T-helper 1 cell treated with Interleukin-12 subunit alpha and Interleukin-12 subunit beta and Interleukin-4 antibody, amounts not matched to agents 30 μg/mL and 1 μg/mL, for 36 hours (primary cell): ENCODE data around the gene POU6F2.

Source experiments
- H3K27ac Mint-ChIP-seq: one replicate; pipeline ENCODE4 v1.8.0; 2021; ENCODE audit warnings: mild to moderate bottlenecking, mixed read lengths
- H3K27me3 Mint-ChIP-seq: one replicate; pipeline ENCODE4 v1.8.0; 2021; ENCODE audit warnings: low read depth, mixed read lengths
- H3K36me3 Mint-ChIP-seq: one replicate; pipeline ENCODE4 v1.8.0; 2021; ENCODE audit warnings: low read depth, mixed read lengths
- H3K4me1 Mint-ChIP-seq: one replicate; pipeline ENCODE4 v1.8.0; 2021; ENCODE audit warnings: low read depth, mixed read lengths
- H3K4me3 Mint-ChIP-seq: one replicate; pipeline ENCODE4 v1.8.0; 2021; ENCODE audit warnings: mild to moderate bottlenecking, moderate library complexity, mixed read lengths
- H3K9me3 Mint-ChIP-seq: one replicate; pipeline ENCODE4 v1.8.0; 2021; ENCODE audit warnings: mixed read lengths

Gene POU6F2

DNA sequence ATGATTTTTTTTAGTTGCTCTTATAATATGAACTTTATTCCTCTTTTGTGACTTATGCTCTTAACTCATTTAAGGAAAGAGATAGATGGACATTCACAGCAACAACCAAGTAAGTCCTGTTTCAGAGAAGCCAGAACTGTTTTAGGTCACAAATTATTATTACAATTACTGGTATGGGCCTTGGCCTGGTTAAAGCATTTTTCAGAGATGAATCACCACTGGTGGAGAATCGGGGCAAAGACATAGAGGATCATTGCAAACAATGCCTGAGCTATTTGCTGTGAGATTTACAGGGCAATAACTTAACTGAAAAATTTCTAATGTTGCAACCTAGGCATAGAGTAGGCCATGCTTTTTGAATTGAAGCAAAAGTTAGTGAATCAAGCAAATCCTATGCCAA is 450.5 kb downstream of the POU6F2 start:
- H3K27me3 Mint-ChIP-seq: no peaks in the 10 kb centered on the region
- H3K36me3 Mint-ChIP-seq: no peaks in the 10 kb centered on the region
- no peak overlapping the region for H3K4me3 Mint-ChIP-seq
- no peaks in the 10 kb centered on the region for H3K4me1 Mint-ChIP-seq
- no peaks in the 10 kb centered on the region for H3K9me3 Mint-ChIP-seq
- no peak overlapping the region for H3K27ac Mint-ChIP-seq

DNA sequence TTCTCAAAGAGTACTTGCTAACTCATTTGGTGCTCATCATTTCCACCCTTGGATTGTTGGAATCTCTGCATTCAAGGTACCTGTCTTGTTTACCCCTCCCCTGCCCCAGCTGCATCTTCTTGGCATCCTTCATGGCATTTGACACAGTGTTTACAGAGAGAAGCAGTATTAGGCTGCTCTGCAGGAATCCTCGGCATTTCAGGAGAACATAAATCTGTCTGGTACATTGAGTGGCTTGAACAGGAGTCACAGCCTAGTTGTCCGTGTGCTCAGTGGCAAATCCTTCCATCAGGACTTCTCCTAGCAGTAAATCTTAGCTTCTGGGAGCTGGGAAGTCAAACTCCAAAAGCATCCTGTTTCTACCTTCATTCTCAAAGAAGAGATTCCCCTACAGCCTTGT is 451.7 kb downstream of the POU6F2 start:
- H3K4me3 Mint-ChIP-seq: no peak overlapping the region
- no peaks in the 10 kb centered on the region for H3K36me3 Mint-ChIP-seq
- no peaks in the 10 kb centered on the region for H3K4me1 Mint-ChIP-seq
- H3K27me3 Mint-ChIP-seq: no peaks in the 10 kb centered on the region
- no peak overlapping the region for H3K27ac Mint-ChIP-seq
- no peaks in the 10 kb centered on the region for H3K9me3 Mint-ChIP-seq

DNA sequence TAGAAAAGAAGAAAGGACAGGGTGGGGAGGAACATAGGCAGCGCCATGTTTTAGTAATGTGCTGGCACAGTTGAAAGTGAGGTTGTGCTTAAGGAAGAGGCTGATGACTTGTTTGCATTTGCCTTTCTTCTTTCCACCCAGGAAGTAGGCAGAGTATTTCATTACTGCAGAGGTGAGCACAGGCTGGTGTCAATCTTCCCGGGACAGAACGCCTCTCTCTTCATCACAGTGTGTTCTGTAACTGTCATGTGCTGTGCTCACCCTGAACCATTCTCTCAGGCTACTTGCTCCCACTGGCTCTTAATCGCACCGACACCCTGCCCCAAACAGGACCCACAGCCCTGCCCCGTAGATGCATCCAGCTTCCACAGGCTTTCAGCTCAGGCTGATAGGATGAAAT is 452.7 kb downstream of the POU6F2 start:
- Mint-ChIP-seq H3K9me3 (no peaks in the 10 kb centered on the region), H3K27ac (no peak overlapping the region), H3K4me1 (no peaks in the 10 kb centered on the region), H3K4me3 (no peak overlapping the region), H3K36me3 (no peaks in the 10 kb centered on the region), H3K27me3 (no peaks in the 10 kb centered on the region)

DNA sequence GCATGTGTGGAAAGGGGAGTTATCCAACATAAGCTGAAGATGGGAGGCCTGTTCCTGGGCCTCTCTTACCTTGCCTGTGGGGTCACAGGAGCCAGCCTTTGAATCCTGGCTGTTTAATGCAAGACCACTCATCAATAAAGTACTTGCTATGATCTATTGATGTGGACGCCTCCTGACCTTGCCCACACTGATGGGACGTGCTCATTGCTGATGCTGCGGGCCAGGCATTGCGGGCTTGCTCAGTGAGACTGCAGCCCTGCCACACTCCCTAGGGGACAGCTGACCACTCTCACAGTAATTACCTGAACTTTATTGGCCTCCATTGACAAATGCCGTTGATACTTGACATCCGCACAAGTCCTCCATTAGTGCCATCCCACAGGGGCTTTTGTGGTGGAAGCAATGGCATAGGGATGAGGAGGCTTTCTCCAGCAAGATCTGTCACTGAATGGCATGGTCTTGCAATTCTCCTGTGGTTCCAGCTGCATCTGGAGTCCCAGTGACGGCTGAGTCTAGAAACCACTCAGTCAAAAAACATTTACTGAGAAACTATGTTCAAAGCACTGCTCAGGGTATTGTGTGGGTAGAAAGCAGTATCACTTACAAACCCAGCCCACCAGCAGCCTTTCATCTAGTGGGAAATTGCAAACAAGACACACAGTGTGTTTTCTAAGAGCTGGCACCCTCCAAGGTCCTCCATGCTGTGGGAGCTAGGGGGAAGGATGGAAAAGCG is 453.4 kb downstream of the POU6F2 start:
- Mint-ChIP-seq H3K4me1 (no peaks in the 10 kb centered on the region), H3K9me3 (no peaks in the 10 kb centered on the region), H3K36me3 (no peaks in the 10 kb centered on the region), H3K27me3 (no peaks in the 10 kb centered on the region), H3K27ac (no peak overlapping the region), H3K4me3 (no peak overlapping the region)

DNA sequence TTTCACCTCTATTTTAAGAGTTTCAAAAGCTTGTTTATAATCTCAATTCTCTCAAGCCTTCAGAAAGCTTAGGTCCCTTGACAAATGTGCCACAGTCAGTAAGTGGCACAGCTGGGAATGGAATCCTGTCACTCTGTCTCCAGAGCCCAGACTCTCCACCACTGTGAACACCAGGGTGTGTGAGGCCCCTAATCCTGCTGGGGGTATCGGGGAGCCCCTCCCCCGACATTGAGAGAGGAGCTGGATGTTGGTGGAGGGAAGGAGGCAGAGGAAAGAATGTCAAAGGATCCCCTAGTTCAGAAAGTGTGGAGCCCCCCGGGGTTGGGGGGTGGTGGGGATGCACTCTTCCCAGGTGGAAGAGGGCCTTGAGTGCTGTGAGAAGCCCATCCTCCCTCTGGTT is 454.7 kb downstream of the POU6F2 start:
- Mint-ChIP-seq H3K27ac (no peak overlapping the region), H3K9me3 (no peaks in the 10 kb centered on the region), H3K4me1 (no peaks in the 10 kb centered on the region), H3K27me3 (peaks cover 3% of the 10 kb centered on the region), H3K4me3 (no peak overlapping the region), H3K36me3 (no peaks in the 10 kb centered on the region)

DNA sequence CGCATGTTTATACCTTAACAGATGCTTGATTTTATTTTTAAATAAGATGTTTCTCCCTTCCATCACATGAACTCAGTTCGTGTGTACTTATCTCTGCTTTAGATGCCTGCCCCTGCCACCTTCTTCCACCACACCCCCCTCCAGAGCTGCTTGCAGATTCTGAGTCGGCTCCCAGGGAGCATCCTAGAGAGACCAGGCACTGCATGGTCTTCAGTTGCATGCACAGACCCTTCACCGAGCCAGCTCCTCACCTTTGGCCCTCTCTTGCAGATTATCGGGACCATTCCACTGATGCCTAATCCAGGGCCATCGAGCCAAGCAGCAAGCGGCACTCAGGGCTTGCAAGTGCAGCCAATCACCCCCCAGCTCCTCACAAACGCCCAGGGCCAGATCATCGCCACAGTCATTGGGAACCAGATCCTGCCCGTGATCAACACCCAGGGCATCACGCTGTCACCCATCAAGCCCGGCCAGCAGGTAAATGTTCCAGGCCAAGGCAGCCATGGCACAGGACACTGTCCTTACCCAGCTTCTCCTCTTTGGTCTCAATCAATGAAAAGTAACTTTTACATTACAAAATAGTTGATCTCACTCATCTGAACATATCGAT is 455.2 kb downstream of the POU6F2 start:
- H3K27me3 Mint-ChIP-seq: peaks cover 3% of the 10 kb centered on the region
- no peaks in the 10 kb centered on the region for H3K9me3 Mint-ChIP-seq
- no peaks in the 10 kb centered on the region for H3K36me3 Mint-ChIP-seq
- no peak overlapping the region for H3K4me3 Mint-ChIP-seq
- no peaks in the 10 kb centered on the region for H3K4me1 Mint-ChIP-seq
- no peak overlapping the region for H3K27ac Mint-ChIP-seq

DNA sequence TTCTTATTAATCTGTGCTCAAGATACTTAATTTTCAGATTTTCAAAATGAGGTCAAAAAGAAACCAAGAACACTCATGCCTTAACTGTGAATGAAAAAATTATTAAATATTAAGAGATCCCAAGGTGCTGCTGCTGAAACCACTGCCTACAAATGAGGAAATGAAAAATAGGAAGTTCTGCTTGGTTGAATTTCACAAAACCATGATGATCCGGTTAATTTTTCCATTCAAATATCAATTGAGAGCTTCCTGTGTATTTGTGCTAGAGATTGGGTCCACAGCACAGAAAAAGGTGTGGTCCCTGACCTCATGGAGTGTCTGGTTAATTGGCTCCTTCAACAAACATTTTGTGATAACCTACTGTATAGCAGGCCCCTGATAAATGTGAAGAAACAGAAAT is 455.8 kb downstream of the POU6F2 start:
- no peaks in the 10 kb centered on the region for H3K36me3 Mint-ChIP-seq
- peaks cover 3% of the 10 kb centered on the region for H3K27me3 Mint-ChIP-seq
- H3K27ac Mint-ChIP-seq: no peak overlapping the region
- no peaks in the 10 kb centered on the region for H3K4me1 Mint-ChIP-seq
- H3K4me3 Mint-ChIP-seq: no peak overlapping the region
- H3K9me3 Mint-ChIP-seq: no peaks in the 10 kb centered on the region

DNA sequence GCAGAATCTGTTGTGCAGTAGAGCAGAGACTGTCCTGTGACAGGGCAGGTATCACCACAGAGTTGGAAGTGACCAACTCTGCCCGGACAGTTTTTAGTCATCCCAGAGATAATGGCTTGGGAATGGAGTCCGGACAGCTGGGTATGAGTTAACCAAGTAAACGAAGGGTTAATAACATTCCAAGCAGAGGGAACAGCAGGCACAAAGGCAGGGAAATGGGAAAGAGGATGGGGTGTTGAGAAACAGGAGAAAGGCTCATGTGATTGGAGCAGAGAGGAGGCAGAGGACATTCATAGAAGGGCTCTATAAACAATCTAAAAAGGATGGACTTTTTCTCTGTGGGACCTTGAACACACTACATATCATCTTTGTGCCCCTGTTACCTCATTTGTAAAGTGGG is 456.3 kb downstream of the POU6F2 start:
- Mint-ChIP-seq H3K4me3 (no peak overlapping the region), H3K27ac (no peak overlapping the region)

DNA sequence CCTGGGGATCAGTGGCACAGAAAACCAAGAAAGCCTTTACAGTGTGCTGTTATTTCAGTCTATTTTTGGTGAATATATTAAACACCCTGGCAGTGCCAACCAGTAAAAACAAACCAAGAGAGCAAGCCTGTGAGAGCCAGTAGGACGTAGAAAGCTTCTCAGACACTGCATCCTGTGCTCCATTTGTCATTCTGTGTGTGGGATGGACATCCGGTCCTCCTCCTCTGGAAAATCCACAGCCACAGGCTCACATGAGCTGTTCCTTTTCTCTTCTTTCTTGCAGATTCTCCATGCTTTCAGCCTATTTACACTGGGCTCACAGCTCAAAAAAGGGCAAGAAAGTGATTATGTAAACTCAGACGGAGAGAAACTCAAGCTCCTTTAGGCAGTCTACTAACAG is 468.8 kb downstream of the POU6F2 start:
- Mint-ChIP-seq H3K27me3 (peaks cover 22% of the 10 kb centered on the region), H3K4me3 (no peak overlapping the region), H3K27ac (no peak overlapping the region), H3K9me3 (no peaks in the 10 kb centered on the region), H3K4me1 (no peaks in the 10 kb centered on the region), H3K36me3 (no peaks in the 10 kb centered on the region)

More for the DNA sequence above, 456.3 kb downstream of the POU6F2 start:
- peaks cover 3% of the 10 kb centered on the region for H3K27me3 Mint-ChIP-seq
- H3K36me3 Mint-ChIP-seq: no peaks in the 10 kb centered on the region
- H3K9me3 Mint-ChIP-seq: no peaks in the 10 kb centered on the region
- H3K4me1 Mint-ChIP-seq: no peaks in the 10 kb centered on the region

DNA sequence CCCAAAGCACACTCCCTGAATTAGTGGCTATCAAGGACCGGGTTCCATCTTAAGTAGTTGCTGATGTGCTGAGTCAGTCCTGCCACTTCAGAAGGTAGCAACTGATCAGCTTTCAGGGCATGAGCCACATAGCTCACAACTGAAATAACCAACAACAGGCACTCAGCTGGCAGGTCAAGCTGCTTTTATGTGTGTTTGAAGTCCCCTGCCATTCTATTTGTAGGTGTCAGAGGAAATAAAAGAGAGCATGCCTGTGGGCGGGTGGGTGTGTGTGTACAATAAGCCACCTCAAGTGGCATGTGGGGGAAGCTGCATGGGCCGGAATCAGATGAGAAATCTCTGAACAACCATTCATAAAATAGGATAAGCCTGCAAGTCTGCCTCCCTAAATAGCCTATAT is 474.2 kb downstream of the POU6F2 start:
- Mint-ChIP-seq H3K36me3 (no peaks in the 10 kb centered on the region), H3K9me3 (no peaks in the 10 kb centered on the region), H3K4me3 (no peak overlapping the region), H3K4me1 (no peaks in the 10 kb centered on the region), H3K27ac (no peak overlapping the region), H3K27me3 (peaks cover 5% of the 10 kb centered on the region)

DNA sequence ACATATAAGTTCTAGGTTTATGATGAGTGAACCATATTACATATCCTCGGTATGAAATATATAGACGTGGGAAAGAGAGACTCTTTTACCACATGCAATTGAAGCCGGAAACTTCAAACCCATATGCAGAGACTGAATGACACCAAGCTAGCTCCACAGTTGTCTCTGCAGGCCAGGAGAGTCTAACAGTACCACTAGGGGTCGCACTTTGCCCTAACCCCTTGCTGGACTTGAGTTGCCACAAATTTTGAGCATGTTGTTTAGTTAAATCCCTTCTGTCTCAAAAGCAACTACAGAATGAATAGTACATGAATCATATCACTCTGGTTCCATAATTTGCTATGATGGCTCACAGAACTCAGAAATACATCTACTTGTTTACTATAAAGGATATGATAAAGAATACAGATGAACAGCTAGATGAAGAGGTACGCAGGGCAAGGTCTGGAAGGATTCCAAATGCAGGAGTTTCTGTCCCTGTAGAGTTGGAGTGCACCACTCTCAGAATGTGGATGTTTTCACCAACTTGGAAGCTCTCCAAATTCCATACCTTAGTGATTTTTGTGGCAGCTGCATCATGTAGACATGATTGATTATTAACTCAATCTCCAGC is 476.1 kb downstream of the POU6F2 start:
- no peaks in the 10 kb centered on the region for H3K36me3 Mint-ChIP-seq
- no peaks in the 10 kb centered on the region for H3K9me3 Mint-ChIP-seq
- no peaks in the 10 kb centered on the region for H3K4me1 Mint-ChIP-seq
- peaks cover 8% of the 10 kb centered on the region for H3K27me3 Mint-ChIP-seq
- H3K27ac Mint-ChIP-seq: no peak overlapping the region
- no peak overlapping the region for H3K4me3 Mint-ChIP-seq

DNA sequence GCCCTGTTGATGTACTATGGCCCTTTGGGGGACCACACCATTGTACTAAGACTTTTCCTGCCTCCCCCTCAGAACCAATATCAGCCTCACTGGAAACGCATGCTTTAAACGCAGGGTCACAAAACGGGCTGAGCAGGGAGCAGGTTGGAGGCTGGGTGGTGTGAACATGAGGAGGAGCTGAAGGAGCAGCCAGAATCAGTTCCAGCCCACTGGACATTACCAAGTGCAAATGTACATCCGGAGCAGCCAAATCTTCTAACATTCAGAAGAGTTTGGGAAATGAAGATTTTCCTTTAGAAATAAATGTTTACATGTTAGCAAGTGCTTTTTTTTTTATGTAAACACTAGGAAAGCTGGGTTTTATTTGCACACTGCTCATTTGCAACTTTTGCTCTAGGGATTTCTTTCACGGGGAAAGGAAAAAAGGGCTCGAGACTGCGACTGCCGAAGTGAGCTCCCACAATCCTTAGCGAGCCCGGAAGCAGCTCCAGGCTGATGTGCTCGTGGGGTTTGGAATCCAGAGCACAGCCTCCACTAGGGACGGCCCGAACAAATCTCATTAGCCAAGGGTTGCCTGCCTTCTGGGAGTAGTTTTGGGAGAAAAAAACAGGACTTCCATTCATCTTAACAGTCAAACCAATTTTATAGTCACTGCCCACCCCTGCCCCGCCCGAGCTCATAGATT is 480.5 kb downstream of the POU6F2 start:
- Mint-ChIP-seq H3K27me3 (peaks cover 11% of the 10 kb centered on the region), H3K4me1 (no peaks in the 10 kb centered on the region), H3K36me3 (no peaks in the 10 kb centered on the region), H3K4me3 (no peak overlapping the region), H3K9me3 (no peaks in the 10 kb centered on the region), H3K27ac (no peak overlapping the region)

DNA sequence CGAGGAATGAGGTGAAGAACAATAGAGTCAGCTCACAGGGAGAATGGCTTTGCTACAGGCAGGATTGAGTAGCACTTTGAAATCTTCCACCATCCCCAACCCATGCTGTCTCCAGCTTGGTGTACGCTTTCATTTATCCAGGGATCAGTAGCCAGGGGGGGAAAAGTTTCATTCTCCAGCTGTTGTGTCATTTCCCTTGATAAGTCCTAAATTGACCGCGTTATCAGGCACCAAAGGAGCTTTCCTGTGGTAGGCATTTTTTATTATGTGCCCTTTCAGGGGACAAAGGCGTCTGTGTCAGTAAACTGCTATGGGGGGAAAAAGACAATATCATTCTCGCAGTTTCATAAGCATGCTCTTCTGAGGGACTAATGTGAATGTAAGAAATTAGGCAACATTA is 481.9 kb downstream of the POU6F2 start:
- Mint-ChIP-seq H3K4me1 (no peaks in the 10 kb centered on the region), H3K9me3 (no peaks in the 10 kb centered on the region), H3K27ac (no peak overlapping the region), H3K27me3 (peaks cover 11% of the 10 kb centered on the region), H3K36me3 (no peaks in the 10 kb centered on the region), H3K4me3 (no peak overlapping the region)

DNA sequence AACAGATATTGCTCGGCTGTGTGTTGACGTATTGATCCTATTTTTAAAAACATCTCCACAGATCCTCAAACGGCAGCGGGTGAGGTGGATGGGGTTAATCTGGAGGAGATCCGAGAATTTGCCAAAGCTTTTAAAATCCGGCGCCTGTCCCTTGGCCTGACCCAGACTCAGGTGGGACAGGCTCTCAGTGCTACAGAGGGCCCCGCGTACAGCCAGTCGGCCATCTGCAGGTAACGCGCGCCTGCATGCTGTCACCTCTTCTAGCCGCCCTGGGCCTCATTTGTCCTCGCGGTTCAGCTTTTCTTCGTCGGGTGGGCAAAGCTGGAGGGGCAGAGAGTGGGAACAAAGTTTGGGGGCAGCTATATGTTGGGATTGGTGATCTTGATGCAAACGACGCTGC is 482.8 kb downstream of the POU6F2 start:
- H3K27ac Mint-ChIP-seq: no peak overlapping the region
- H3K36me3 Mint-ChIP-seq: no peaks in the 10 kb centered on the region
- H3K27me3 Mint-ChIP-seq: peaks cover 15% of the 10 kb centered on the region
- H3K4me1 Mint-ChIP-seq: peaks cover 4% of the 10 kb centered on the region
- no peaks in the 10 kb centered on the region for H3K9me3 Mint-ChIP-seq
- no peak overlapping the region for H3K4me3 Mint-ChIP-seq
